Osteoblast (primary cell): Measurements from ENCODE around the gene BPHL. TPM values are rescaled to one million over a fixed set of nuclear protein-coding genes. Genes with fewer than 3 reads are reported as not detected.

Experiments
- DNase-seq: peaks from one replicate; pipeline ENCODE4 v3.0.0; 2011; ENCODE audit warnings: low spot score, mixed read lengths; ENCODE audit not compliant: insufficient read length; ENCODE audit errors: missing footprints
- H2AFZ ChIP-seq: 2 replicates; pipeline ENCODE4 v1.6.0; 2011; ENCODE audit warnings: mild to moderate bottlenecking, low read length
- H3K27ac ChIP-seq: 2 replicates; pipeline ENCODE4 v1.5.1; 2011; ENCODE audit warnings: mild to moderate bottlenecking, low read depth, low read length, moderate library complexity
- H3K27me3 ChIP-seq: 2 replicates; pipeline ENCODE4 v1.6.0; 2012; ENCODE audit warnings: mild to moderate bottlenecking, control low read depth, inconsistent platforms, low read length, moderate library complexity; ENCODE audit not compliant: insufficient read depth
- H3K36me3 ChIP-seq: 2 replicates; pipeline ENCODE4 v1.5.1; 2011; ENCODE audit warnings: mild to moderate bottlenecking, low read length, control low read depth, moderate library complexity; ENCODE audit not compliant: insufficient read depth
- H3K4me1 ChIP-seq: 2 replicates; pipeline ENCODE4 v1.5.1; 2011; ENCODE audit warnings: mild to moderate bottlenecking, low read length, control low read depth, moderate library complexity; ENCODE audit not compliant: insufficient read depth
- H3K4me2 ChIP-seq: 2 replicates; pipeline ENCODE4 v1.6.0; 2011; ENCODE audit warnings: mild to moderate bottlenecking, low read length; ENCODE audit not compliant: insufficient read depth
- H3K4me3 ChIP-seq: fragments of 200-600 bp; sonication (generic); 3 replicates; pipeline ENCODE4 v1.5.1; 2012; ENCODE audit warnings: mild to moderate bottlenecking, low read length, inconsistent platforms; ENCODE audit not compliant: insufficient read depth
- H3K79me2 ChIP-seq: 2 replicates; pipeline ENCODE4 v1.6.0; 2012; ENCODE audit warnings: mild to moderate bottlenecking, low read length, control low read depth, inconsistent platforms; ENCODE audit not compliant: insufficient read depth
- H3K9me3 ChIP-seq: 2 replicates; pipeline ENCODE4 v1.5.1; 2011; ENCODE audit warnings: low read depth, low read length, control low read depth
- H4K20me1 ChIP-seq: 2 replicates; pipeline ENCODE4 v1.6.0; 2012; ENCODE audit warnings: mild to moderate bottlenecking, low read length, control low read depth; ENCODE audit not compliant: insufficient read depth
- total RNA-seq: library from RNA; depleted of rRNA; stranded (reverse); fragments of >200 nt; gene quantifications from 2 replicates; pipeline ENCODE4 v1.2.3, GENCODE V29; 2012
- TF ChIP-seq, protein P1 (sequence below): IDR thresholded peaks from 2 replicates; pipeline ENCODE4 v1.5.1; 2011; ENCODE audit warnings: mild to moderate bottlenecking, low read depth, low read length, moderate library complexity; ENCODE audit errors: extremely low read depth

Gene BPHL
- total RNA-seq, 1 donor: 19.9 TPM

DNA sequence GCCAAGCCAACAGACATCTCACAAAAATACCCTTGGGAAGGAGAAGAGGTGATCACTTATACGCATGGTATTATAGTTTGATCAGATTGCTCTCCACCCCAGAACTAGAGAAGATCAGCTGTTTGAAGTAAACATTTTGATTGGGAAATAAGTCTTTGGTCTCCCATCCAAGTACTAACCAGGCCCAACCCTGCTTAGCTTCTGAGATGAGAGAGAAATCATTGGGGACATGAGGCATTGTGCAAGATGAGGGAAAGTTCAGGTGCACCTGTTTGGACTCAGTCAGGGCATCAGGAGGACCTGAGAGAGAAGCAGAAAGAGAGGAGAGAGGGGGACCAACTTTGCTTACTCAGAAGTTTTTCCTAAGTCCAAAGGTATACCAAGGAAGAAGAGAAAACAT is 38.8 kb upstream of the BPHL start:
- TF ChIP-seq, protein P1, sequence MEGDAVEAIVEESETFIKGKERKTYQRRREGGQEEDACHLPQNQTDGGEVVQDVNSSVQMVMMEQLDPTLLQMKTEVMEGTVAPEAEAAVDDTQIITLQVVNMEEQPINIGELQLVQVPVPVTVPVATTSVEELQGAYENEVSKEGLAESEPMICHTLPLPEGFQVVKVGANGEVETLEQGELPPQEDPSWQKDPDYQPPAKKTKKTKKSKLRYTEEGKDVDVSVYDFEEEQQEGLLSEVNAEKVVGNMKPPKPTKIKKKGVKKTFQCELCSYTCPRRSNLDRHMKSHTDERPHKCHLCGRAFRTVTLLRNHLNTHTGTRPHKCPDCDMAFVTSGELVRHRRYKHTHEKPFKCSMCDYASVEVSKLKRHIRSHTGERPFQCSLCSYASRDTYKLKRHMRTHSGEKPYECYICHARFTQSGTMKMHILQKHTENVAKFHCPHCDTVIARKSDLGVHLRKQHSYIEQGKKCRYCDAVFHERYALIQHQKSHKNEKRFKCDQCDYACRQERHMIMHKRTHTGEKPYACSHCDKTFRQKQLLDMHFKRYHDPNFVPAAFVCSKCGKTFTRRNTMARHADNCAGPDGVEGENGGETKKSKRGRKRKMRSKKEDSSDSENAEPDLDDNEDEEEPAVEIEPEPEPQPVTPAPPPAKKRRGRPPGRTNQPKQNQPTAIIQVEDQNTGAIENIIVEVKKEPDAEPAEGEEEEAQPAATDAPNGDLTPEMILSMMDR: no peak

GRCh38 chr6:3081960-3082359 is 36.6 kb upstream of the BPHL start:
- H3K27me3 ChIP-seq: no peaks in the 10 kb centered on the region
- no peaks in the 10 kb centered on the region for H3K4me1 ChIP-seq
- no peaks in the 10 kb centered on the region for H3K9me3 ChIP-seq
- H3K36me3 ChIP-seq: peaks cover 65% of the 10 kb centered on the region
- DNase-seq: no peak
- no peak overlapping the region for H3K4me3 ChIP-seq
- TF ChIP-seq, protein P1: no peak
- H2AFZ ChIP-seq: no peak overlapping the region
- H4K20me1 ChIP-seq: peaks cover 9% of the 10 kb centered on the region
- H3K79me2 ChIP-seq: peaks cover 44% of the 10 kb centered on the region
- H3K27ac ChIP-seq: no peak overlapping the region
- no peak overlapping the region for H3K4me2 ChIP-seq

More for the DNA sequence above, 38.8 kb upstream of the BPHL start:
- peaks cover 14% of the 10 kb centered on the region for H3K4me1 ChIP-seq
- H3K79me2 ChIP-seq: peaks cover 59% of the 10 kb centered on the region
- no peaks in the 10 kb centered on the region for H3K27me3 ChIP-seq
- peaks cover 17% of the 10 kb centered on the region for H4K20me1 ChIP-seq
- no peak for DNase-seq
- H3K36me3 ChIP-seq: peaks cover 48% of the 10 kb centered on the region
- no peak overlapping the region for H2AFZ ChIP-seq
- H3K27ac ChIP-seq: no peak overlapping the region
- no peaks in the 10 kb centered on the region for H3K9me3 ChIP-seq
- no peak overlapping the region for H3K4me3 ChIP-seq
- H3K4me2 ChIP-seq: no peak overlapping the region

- no peaks in the 10 kb centered on the region for H3K27me3 ChIP-seq
- TF ChIP-seq, protein P1: no peak
- no peak for DNase-seq
These were observed 33.4 kb upstream of the BPHL start for GRCh38 chr6:3085074-3085473.

DNA sequence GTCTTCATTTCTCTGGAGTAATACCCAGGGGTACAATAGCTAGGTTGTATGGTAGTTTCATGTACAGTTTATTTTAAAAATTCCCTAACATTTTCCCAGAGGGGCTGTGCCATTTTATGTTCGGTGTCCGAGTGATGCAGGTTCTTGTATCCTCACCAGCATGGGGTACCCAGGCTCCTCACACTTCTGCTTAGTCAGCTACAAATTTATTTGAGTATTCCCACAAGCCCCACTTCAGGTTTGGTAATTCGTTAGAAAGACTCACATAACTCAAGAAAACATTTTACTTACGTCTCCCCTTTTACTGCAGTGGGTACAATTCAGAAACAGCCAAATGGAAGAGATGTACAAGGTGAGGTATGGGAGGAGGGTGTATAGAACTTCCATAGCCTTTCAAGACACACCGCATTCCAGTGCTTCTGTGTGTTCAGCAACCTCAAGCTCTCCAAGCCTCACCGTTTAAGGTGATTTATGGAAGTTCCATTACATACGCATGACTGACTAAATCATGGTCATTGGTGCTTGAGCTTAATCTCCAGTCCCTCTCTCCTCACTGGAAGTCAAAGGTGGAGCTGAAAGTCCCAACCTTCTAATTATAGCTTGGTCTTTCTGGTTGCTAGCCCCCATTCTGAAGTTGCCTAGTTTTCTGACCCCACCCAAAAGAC is 32.1 kb upstream of the BPHL start:
- Histone ChIP-seq H3K4me1 (peaks cover 13% of the 10 kb centered on the region), H3K36me3 (peaks cover 52% of the 10 kb centered on the region), H3K4me2 (no peak overlapping the region), H3K79me2 (peaks cover 12% of the 10 kb centered on the region), H3K27me3 (no peaks in the 10 kb centered on the region), H2AFZ (no peak overlapping the region), H4K20me1 (no peaks in the 10 kb centered on the region), H3K27ac (no peak overlapping the region), H3K9me3 (no peaks in the 10 kb centered on the region), H3K4me3 (no peak overlapping the region)
- DNase-seq: no peak
- TF ChIP-seq, protein P1: no peak

More at GRCh38 chr6:3085074-3085473, 33.4 kb upstream of the BPHL start:
- Histone ChIP-seq H2AFZ (no peak overlapping the region), H4K20me1 (peaks cover 5% of the 10 kb centered on the region), H3K4me1 (peaks cover 13% of the 10 kb centered on the region), H3K4me3 (no peak overlapping the region), H3K79me2 (peaks cover 19% of the 10 kb centered on the region), H3K36me3 (peaks cover 54% of the 10 kb centered on the region), H3K9me3 (no peaks in the 10 kb centered on the region), H3K4me2 (no peak overlapping the region), H3K27ac (no peak overlapping the region)
